WTC11 (cell line): ENCODE data around the gene TPST2. TPM values are rescaled to one million over a fixed set of nuclear protein-coding genes. Genes with fewer than 3 reads are reported as not detected.

ENCODE experiments used
- ATAC-seq: fragments of 200-7000 bp; cut with Tn5 transposase; 2 replicates; pipeline ENCODE4 v1.10.0; 2021; ENCODE audit warnings: mild to moderate bottlenecking, moderate library complexity
- CTCF ChIA-PET: fragments of 300-600 bp; sonication (Branson Sonifier 250); formaldehyde crosslinking; loops from one replicate; lab custom pipeline; 2021; ENCODE audit warnings: antibody characterized with exemption; lab: Charles Lee
- POLR2A ChIA-PET: fragments of 350-600 bp; sonication (Branson Sonifier 250); formaldehyde crosslinking; loops from one replicate; lab custom pipeline; 2021; ENCODE audit warnings: antibody characterized with exemption; lab: Charles Lee
- DNase-seq: peaks from one replicate; pipeline ENCODE4 v3.0.0; 2021; ENCODE audit warnings: low spot score
- H3K27ac Mint-ChIP-seq: 2 replicates; pipeline ENCODE4 v1.8.0; 2021; ENCODE audit warnings: mixed read lengths
- H3K27me3 Mint-ChIP-seq: 2 replicates; pipeline ENCODE4 v1.8.0; 2021; ENCODE audit warnings: low read depth, mild to moderate bottlenecking, moderate library complexity, mixed read lengths
- H3K36me3 Mint-ChIP-seq: 2 replicates; pipeline ENCODE4 v1.8.0; 2021; ENCODE audit warnings: mixed read lengths
- H3K4me1 Mint-ChIP-seq: 2 replicates; pipeline ENCODE4 v1.8.0; 2022; ENCODE audit warnings: mixed read lengths
- H3K4me3 Mint-ChIP-seq: 2 replicates; pipeline ENCODE4 v1.8.0; 2021; ENCODE audit warnings: mild to moderate bottlenecking, moderate library complexity, mixed read lengths
- H3K9me3 Mint-ChIP-seq: 2 replicates; pipeline ENCODE4 v1.8.0; 2021; ENCODE audit warnings: mixed read lengths
- ARID4B ChIP-seq: sonication (generic); formaldehyde crosslinking; IDR thresholded peaks from 2 replicates; pipeline ENCODE4 v1.8.0; 2023; ENCODE audit warnings: missing genetic modification reagents, mild to moderate bottlenecking, borderline replicate concordance
- CTCF ChIP-seq: fragments of 200-600 bp; IDR thresholded peaks from 2 replicates; pipeline ENCODE4 v1.8.0; 2022; ENCODE audit warnings: antibody characterized with exemption
- ELF4 ChIP-seq: sonication (generic); formaldehyde crosslinking; IDR thresholded peaks from 2 replicates; pipeline ENCODE4 v1.8.1; 2022; ENCODE audit warnings: low read depth, mild to moderate bottlenecking, moderate library complexity, missing genetic modification reagents
- EMX1 ChIP-seq: fragments of 250-450 bp; sonication (Bioruptor Pico); IDR thresholded peaks from 2 replicates; pipeline ENCODE4 v1.8.0; 2021; ENCODE audit warnings: mild to moderate bottlenecking
- ERG ChIP-seq: fragments of 250-450 bp; sonication (Bioruptor Pico); IDR thresholded peaks from 2 replicates; pipeline ENCODE4 v1.8.0; 2021; ENCODE audit warnings: mild to moderate bottlenecking
- HMGXB4 ChIP-seq: sonication (generic); formaldehyde crosslinking; IDR thresholded peaks from 2 replicates; pipeline ENCODE4 v1.8.1; 2023; ENCODE audit warnings: mild to moderate bottlenecking, moderate library complexity, missing genetic modification reagents
- KAT7 ChIP-seq: sonication (generic); formaldehyde crosslinking; IDR thresholded peaks from 2 replicates; pipeline ENCODE4 v1.8.1; 2023; ENCODE audit warnings: missing genetic modification reagents, mild to moderate bottlenecking, borderline replicate concordance
- RELA ChIP-seq: sonication (generic); formaldehyde crosslinking; IDR thresholded peaks from 2 replicates; pipeline ENCODE4 v1.8.1; 2022; ENCODE audit warnings: missing genetic modification reagents, mild to moderate bottlenecking, borderline replicate concordance
- SOX15 ChIP-seq: fragments of 250-450 bp; sonication (Bioruptor Pico); IDR thresholded peaks from 2 replicates; pipeline ENCODE4 v1.9.0; 2021; ENCODE audit warnings: mild to moderate bottlenecking
- SP1 ChIP-seq: sonication (generic); formaldehyde crosslinking; conservative IDR thresholded peaks from 2 replicates; pipeline ENCODE4 v1.8.1; 2022; ENCODE audit warnings: missing genetic modification reagents
- TEAD4 ChIP-seq: sonication (generic); formaldehyde crosslinking; IDR thresholded peaks from 2 replicates; pipeline ENCODE4 v1.8.0; 2022; ENCODE audit warnings: mild to moderate bottlenecking, missing genetic modification reagents
- USF1 ChIP-seq: sonication (generic); formaldehyde crosslinking; IDR thresholded peaks from 2 replicates; pipeline ENCODE4 v1.8.0; 2022; ENCODE audit warnings: mild to moderate bottlenecking, missing genetic modification reagents
- USF2 ChIP-seq: sonication (generic); formaldehyde crosslinking; IDR thresholded peaks from 2 replicates; pipeline ENCODE4 v1.8.1; 2023; ENCODE audit warnings: mild to moderate bottlenecking, missing genetic modification reagents, moderate library complexity
- ZNF281 ChIP-seq: sonication (generic); formaldehyde crosslinking; IDR thresholded peaks from 2 replicates; pipeline ENCODE4 v1.8.0; 2023; ENCODE audit warnings: mild to moderate bottlenecking, missing genetic modification reagents
- ZNF423 ChIP-seq: fragments of 250-450 bp; sonication (Bioruptor Pico); IDR thresholded peaks from 2 replicates; pipeline ENCODE4 v2.1.2; 2022; ENCODE audit warnings: mild to moderate bottlenecking, moderate library complexity
- ZNF425 ChIP-seq: fragments of 250-450 bp; sonication (Bioruptor Pico); conservative IDR thresholded peaks from 2 replicates; pipeline ENCODE4 v1.9.0; 2021; ENCODE audit warnings: mild to moderate bottlenecking
- ZNF671 ChIP-seq: fragments of 250-450 bp; sonication (Bioruptor Pico); IDR thresholded peaks from 2 replicates; pipeline ENCODE4 v1.8.0; 2021; ENCODE audit warnings: mild to moderate bottlenecking
- total RNA-seq: library from RNA; stranded (reverse); gene quantifications from 3 replicates; pipeline ENCODE4 v1.2.3, GENCODE V29; 2021

Gene TPST2
- total RNA-seq, 1 experiment from 2014 or later = 84.2 TPM

GRCh38 chr22:26558248-26558895 lies 31.6 kb downstream of the TPST2 start:
- POLR2A ChIA-PET = no interaction called here
- Mint-ChIP-seq H3K27me3 (no peaks in the 10 kb centered on the region; the same call in 1 of the 2 replicates), H3K4me3 (no peak overlapping the region), H3K9me3 (no peaks in the 10 kb centered on the region), H3K4me1 (peaks cover 82% of the 10 kb centered on the region), H3K36me3 (no peaks in the 10 kb centered on the region), H3K27ac (peak overlapping the region; percentile 90)
- DNase-seq = no peak
- 0 out of 2 replicates have a peak, but pooled peaks have one; percentile 10 for TF ChIP-seq ZNF423 (CRISPR knock-in tag)
- no peak for TF ChIP-seq USF1 (CRISPR knock-in tag)
- TF ChIP-seq SOX15 (CRISPR knock-in tag) = no peak
- no peak for TF ChIP-seq KAT7
- no peak for TF ChIP-seq ZNF671 (CRISPR knock-in tag)
- ATAC-seq = no peak
- CTCF ChIA-PET = interaction anchor here (1.4 kb wide), 1 partner anchor 107 kb away, joined by 4 read pairs; no protein-coding TSS in a partner anchor

GRCh38 chr22:26556904-26557303 lies 33.0 kb downstream of the TPST2 start:
- no peaks in the 10 kb centered on the region; the same call in 1 of the 2 replicates for H3K27me3 Mint-ChIP-seq
- ChIA-PET CTCF (no interaction called here), POLR2A (no interaction called here)
- H3K9me3 Mint-ChIP-seq = no peaks in the 10 kb centered on the region
- no peak for ATAC-seq
- no peaks in the 10 kb centered on the region for H3K36me3 Mint-ChIP-seq
- peaks cover 81% of the 10 kb centered on the region for H3K4me1 Mint-ChIP-seq
- no peak overlapping the region for H3K4me3 Mint-ChIP-seq
- H3K27ac Mint-ChIP-seq = peak overlapping the region; percentile 83
- DNase-seq = no peak
- TF ChIP-seq HMGXB4 (CRISPR knock-in tag) (no peak), RELA (no peak), EMX1 (CRISPR knock-in tag) (no peak), ELF4 (CRISPR knock-in tag) (no peak), CTCF (no peak), ZNF281 (CRISPR knock-in tag) (no peak), ARID4B (CRISPR knock-in tag) (no peak), SP1 (CRISPR knock-in tag) (no peak), USF2 (no peak), TEAD4 (CRISPR knock-in tag) (no peak), ZNF425 (CRISPR knock-in tag) (no peak), ERG (CRISPR knock-in tag) (no peak)
